Measurements from ENCODE around the gene FAM234A. TPM values are rescaled to one million over a fixed set of nuclear protein-coding genes. Genes with fewer than 3 reads are reported as not detected.

FAM234A gene
- polyA plus RNA-seq, 2 of the 4 experiments (the other 2 are of a cell fraction) = 25.6 to 53.3 TPM

DNA sequence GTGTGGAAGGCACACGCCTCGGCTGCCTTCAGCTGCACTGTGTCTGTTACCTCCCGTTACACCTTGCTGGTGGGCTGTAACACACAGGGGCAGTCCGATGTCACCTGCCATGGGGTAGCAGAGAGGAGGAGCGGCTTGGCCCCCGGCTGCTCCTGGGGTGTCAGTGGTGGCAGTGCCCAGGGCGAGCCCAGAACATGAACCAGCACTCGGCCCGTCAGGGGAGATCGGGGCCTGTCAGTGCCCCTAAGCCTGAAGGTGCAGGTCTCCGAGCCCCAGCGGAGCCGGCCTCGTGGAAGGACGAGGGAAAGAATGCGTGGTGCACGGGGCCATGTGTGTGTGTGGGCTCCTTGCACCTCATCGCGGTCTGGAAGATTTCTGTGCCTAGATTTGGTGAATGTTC lies 25.7 kb downstream of the FAM234A start:
- Histone ChIP-seq H3K9me3 (no peaks in the 10 kb centered on the region), H3K27ac (no peak overlapping the region), H3K4me2 (no peak overlapping the region), H3K4me1 (no peaks in the 10 kb centered on the region), H3K4me3 (no peak overlapping the region)
- CTCF ChIA-PET = no interaction called here
- 95% methylated on average over 15 of the region's 19 CpGs for WGBS (ENCODE audit: missing lambda C conversion rate)
- TF ChIP-seq KDM1A (IDR thresholded peaks at IDR 0.05; ENCODE audit: low read depth) (no peak), JUN (IDR thresholded peaks at IDR 0.05) (no peak), EP300 (IDR thresholded peaks at IDR 0.05) (no peak), HDAC2 (IDR thresholded peaks at IDR 0.05) (no peak), TP53 (CRISPR knock-in tag; IDR thresholded peaks at IDR 0.05) (no peak), ESRRA (IDR thresholded peaks at IDR 0.05; ENCODE audit: borderline replicate concordance, low read length) (no peak), FOSB (CRISPR knock-in tag; IDR thresholded peaks at IDR 0.05) (no peak), RCOR1 (IDR thresholded peaks at IDR 0.05; ENCODE audit: low read depth, low read length) (no peak), SREBF2 (IDR thresholded peaks at IDR 0.05) (no peak), CBX2 (IDR thresholded peaks at IDR 0.05; ENCODE audit: borderline replicate concordance, low read depth) (no peak), RNF2 (IDR thresholded peaks at IDR 0.05; ENCODE audit: borderline replicate concordance, low read depth) (no peak), FOXS1 (CRISPR knock-in tag; IDR thresholded peaks at IDR 0.05) (no peak)
- TF ChIP-seq, protein P1, sequence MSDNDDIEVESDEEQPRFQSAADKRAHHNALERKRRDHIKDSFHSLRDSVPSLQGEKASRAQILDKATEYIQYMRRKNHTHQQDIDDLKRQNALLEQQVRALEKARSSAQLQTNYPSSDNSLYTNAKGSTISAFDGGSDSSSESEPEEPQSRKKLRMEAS (IDR thresholded peaks at IDR 0.05) = no peak
- TF ChIP-seq, protein P2, sequence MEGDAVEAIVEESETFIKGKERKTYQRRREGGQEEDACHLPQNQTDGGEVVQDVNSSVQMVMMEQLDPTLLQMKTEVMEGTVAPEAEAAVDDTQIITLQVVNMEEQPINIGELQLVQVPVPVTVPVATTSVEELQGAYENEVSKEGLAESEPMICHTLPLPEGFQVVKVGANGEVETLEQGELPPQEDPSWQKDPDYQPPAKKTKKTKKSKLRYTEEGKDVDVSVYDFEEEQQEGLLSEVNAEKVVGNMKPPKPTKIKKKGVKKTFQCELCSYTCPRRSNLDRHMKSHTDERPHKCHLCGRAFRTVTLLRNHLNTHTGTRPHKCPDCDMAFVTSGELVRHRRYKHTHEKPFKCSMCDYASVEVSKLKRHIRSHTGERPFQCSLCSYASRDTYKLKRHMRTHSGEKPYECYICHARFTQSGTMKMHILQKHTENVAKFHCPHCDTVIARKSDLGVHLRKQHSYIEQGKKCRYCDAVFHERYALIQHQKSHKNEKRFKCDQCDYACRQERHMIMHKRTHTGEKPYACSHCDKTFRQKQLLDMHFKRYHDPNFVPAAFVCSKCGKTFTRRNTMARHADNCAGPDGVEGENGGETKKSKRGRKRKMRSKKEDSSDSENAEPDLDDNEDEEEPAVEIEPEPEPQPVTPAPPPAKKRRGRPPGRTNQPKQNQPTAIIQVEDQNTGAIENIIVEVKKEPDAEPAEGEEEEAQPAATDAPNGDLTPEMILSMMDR (IDR thresholded peaks at IDR 0.05) = no peak
- ATAC-seq (no peak), FAIRE-seq (no peak), DNase-seq (ENCODE audit: low read depth in 1 of 2, low spot score in 1 of 2) (no peak)
- POLR2A ChIA-PET = no interaction called here

DNA sequence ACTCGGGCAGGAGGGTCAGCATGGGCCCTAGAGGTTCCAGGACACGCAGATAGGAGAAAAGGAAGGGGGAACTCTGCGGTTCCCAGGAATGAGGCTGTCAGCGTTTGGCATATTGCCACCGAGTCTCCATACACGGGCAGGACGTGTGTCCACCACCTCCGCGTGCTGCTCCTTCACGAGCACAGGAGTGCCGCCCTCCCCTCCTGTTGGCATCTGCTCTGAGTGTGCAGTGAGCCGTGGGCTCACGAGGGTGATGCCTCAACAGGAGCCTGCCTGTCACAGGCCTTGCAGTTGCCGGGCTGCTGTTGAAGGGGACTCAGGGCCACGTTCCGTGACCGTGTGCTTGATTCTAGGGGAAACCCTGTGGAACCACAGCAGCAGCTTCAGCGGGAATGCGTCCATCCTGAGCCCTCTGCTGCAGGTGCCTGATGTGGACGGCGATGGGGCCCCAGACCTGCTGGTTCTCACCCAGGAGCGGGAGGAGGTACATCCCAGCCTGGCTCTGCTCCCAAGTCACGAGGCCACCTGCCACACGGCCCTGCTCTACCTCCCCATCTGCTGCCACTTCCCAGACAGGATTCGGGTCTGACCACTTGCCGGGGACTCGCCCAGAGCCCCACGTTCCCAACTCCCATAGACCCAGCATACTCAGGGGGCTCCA lies 26.5 kb downstream of the FAM234A start:
- TF ChIP-seq, protein P3, sequence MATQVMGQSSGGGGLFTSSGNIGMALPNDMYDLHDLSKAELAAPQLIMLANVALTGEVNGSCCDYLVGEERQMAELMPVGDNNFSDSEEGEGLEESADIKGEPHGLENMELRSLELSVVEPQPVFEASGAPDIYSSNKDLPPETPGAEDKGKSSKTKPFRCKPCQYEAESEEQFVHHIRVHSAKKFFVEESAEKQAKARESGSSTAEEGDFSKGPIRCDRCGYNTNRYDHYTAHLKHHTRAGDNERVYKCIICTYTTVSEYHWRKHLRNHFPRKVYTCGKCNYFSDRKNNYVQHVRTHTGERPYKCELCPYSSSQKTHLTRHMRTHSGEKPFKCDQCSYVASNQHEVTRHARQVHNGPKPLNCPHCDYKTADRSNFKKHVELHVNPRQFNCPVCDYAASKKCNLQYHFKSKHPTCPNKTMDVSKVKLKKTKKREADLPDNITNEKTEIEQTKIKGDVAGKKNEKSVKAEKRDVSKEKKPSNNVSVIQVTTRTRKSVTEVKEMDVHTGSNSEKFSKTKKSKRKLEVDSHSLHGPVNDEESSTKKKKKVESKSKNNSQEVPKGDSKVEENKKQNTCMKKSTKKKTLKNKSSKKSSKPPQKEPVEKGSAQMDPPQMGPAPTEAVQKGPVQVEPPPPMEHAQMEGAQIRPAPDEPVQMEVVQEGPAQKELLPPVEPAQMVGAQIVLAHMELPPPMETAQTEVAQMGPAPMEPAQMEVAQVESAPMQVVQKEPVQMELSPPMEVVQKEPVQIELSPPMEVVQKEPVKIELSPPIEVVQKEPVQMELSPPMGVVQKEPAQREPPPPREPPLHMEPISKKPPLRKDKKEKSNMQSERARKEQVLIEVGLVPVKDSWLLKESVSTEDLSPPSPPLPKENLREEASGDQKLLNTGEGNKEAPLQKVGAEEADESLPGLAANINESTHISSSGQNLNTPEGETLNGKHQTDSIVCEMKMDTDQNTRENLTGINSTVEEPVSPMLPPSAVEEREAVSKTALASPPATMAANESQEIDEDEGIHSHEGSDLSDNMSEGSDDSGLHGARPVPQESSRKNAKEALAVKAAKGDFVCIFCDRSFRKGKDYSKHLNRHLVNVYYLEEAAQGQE (IDR thresholded peaks at IDR 0.05) = no peak
- TF ChIP-seq ZC3H11A (IDR thresholded peaks at IDR 0.05) = no peak
- no peak for TF ChIP-seq POLR2AphosphoS2 (conservative IDR thresholded peaks at IDR 0.05; ENCODE audit: low read length)
- POLR2A ChIA-PET = no interaction called here
- CTCF ChIA-PET = no interaction called here

DNA sequence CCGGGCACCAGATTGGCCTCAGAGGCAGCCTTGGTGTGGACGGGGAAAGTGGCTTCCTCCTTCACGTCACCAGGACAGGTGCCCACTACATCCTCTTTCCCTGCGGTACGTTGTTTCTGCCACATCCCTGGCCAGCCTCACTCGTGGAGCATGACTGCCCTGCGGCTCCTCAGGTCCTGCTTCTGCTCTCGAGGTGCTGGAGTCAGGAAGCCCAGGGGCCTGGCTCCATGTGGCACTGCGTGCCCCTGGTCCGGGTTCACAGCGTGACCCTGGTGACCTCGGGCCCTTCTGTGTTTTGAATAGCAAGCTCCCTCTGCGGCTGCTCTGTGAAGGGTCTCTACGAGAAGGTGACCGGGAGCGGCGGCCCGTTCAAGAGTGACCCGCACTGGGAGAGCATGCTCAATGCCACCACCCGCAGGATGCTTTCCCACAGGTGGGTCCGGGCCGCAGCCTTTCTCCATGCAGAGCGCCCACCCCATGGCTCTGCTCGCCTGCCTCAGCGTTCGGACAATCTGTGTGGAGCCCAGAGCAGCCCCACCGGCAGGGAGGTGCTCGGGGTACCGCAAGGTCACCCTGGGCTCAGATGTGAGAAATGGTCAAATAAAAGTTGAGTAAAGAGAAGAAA lies 27.6 kb downstream of the FAM234A start:
- ChIA-PET CTCF (no interaction called here), POLR2A (no interaction called here)
- no peaks in the 10 kb centered on the region for H3K9me3 ChIP-seq
- H3K4me2 ChIP-seq = no peak overlapping the region
- ATAC-seq (no peak), FAIRE-seq (no peak), DNase-seq (ENCODE audit: low read depth in 1 of 2, low spot score in 1 of 2) (no peak)
- WGBS (ENCODE audit: missing lambda C conversion rate) = 92% methylated on average over 21 of the region's 29 CpGs
- no peaks in the 10 kb centered on the region for H3K4me1 ChIP-seq
- no peak overlapping the region for H3K4me3 ChIP-seq
- H3K27ac ChIP-seq = no peak overlapping the region
- TF ChIP-seq EHF (CRISPR knock-in tag; IDR thresholded peaks at IDR 0.05) (no peak), TFCP2L1 (CRISPR knock-in tag; IDR thresholded peaks at IDR 0.05) (no peak), HDAC2 (IDR thresholded peaks at IDR 0.05) (no peak), EHMT2 (IDR thresholded peaks at IDR 0.05; ENCODE audit: low read depth) (no peak), RCOR1 (IDR thresholded peaks at IDR 0.05; ENCODE audit: low read depth, low read length) (no peak), GATA3 (IDR thresholded peaks at IDR 0.05; ENCODE audit: borderline replicate concordance) (no peak)
- TF ChIP-seq, protein P4, sequence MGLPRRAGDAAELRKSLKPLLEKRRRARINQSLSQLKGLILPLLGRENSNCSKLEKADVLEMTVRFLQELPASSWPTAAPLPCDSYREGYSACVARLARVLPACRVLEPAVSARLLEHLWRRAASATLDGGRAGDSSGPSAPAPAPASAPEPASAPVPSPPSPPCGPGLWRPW (IDR thresholded peaks at IDR 0.05) = no peak
- TF ChIP-seq, protein P5, sequence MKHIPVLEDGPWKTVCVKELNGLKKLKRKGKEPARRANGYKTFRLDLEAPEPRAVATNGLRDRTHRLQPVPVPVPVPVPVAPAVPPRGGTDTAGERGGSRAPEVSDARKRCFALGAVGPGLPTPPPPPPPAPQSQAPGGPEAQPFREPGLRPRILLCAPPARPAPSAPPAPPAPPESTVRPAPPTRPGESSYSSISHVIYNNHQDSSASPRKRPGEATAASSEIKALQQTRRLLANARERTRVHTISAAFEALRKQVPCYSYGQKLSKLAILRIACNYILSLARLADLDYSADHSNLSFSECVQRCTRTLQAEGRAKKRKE (CRISPR knock-in tag; IDR thresholded peaks at IDR 0.05; ENCODE audit: low read depth) = no peak
- TF ChIP-seq, protein P3 (IDR thresholded peaks at IDR 0.05) = no peak

More for the DNA sequence above, 26.5 kb downstream of the FAM234A start:
- no peaks in the 10 kb centered on the region for H3K9me3 ChIP-seq
- no peak overlapping the region for H3K4me2 ChIP-seq
- 85% methylated on average over 28 of the region's 28 CpGs for WGBS (ENCODE audit: missing lambda C conversion rate)
- no peak overlapping the region for H3K4me3 ChIP-seq
- DNase-seq (ENCODE audit: low read depth in 1 of 2, low spot score in 1 of 2) = no peak
- no peak overlapping the region for H3K27ac ChIP-seq
- ATAC-seq = no peak
- no peaks in the 10 kb centered on the region for H3K4me1 ChIP-seq
- FAIRE-seq = no peak
